ENCODE data around the gene CWH43.

CWH43 gene

GRCh38 chr4:48986654-48987164 lies 634 bp downstream of the CWH43 start:
- DNase-seq (ENCODE audit: low read depth) = no peak
- no peak overlapping the region for H3K4me3 ChIP-seq (ENCODE audit: low read depth, low read length)
- in situ Hi-C loops (cut with HindIII; ENCODE audit: low sequenced_read_pairs) = no loop called here
- no peak for TF ChIP-seq CTCF (IDR thresholded peaks at IDR 0.05; ENCODE audit: low read depth, low read length, missing control alignments)

- TF ChIP-seq CTCF (IDR thresholded peaks at IDR 0.05; ENCODE audit: low read depth, low read length, missing control alignments) = no peak
- in situ Hi-C loops (cut with HindIII; ENCODE audit: low sequenced_read_pairs) = no loop called here
- DNase-seq (ENCODE audit: low read depth) = no peak
- no peak overlapping the region for H3K4me3 ChIP-seq (ENCODE audit: low read depth, low read length)
Observed at GRCh38 chr4:48989461-48990203, 3.6 kb downstream of the CWH43 start.

GRCh38 chr4:48991357-48991756 lies 5.3 kb downstream of the CWH43 start:
- in situ Hi-C loops (cut with HindIII; ENCODE audit: low sequenced_read_pairs) = no loop called here
- no peak overlapping the region for H3K4me3 ChIP-seq (ENCODE audit: low read depth, low read length)
- DNase-seq (ENCODE audit: low read depth) = no peak
- no peak for TF ChIP-seq CTCF (IDR thresholded peaks at IDR 0.05; ENCODE audit: low read depth, low read length, missing control alignments)

- TF ChIP-seq CTCF (IDR thresholded peaks at IDR 0.05; ENCODE audit: low read depth, low read length, missing control alignments) = no peak
- no peak overlapping the region for H3K4me3 ChIP-seq (ENCODE audit: low read depth, low read length)
- in situ Hi-C loops (cut with HindIII; ENCODE audit: low sequenced_read_pairs) = no loop called here
- DNase-seq (ENCODE audit: low read depth) = no peak
Observed at GRCh38 chr4:48997962-48998361, 11.9 kb downstream of the CWH43 start.

GRCh38 chr4:48998440-48998839 lies 12.4 kb downstream of the CWH43 start:
- in situ Hi-C loops (cut with HindIII; ENCODE audit: low sequenced_read_pairs) = no loop called here
- no peak for DNase-seq (ENCODE audit: low read depth)
- no peak for TF ChIP-seq CTCF (IDR thresholded peaks at IDR 0.05; ENCODE audit: low read depth, low read length, missing control alignments)
- no peak overlapping the region for H3K4me3 ChIP-seq (ENCODE audit: low read depth, low read length)

- in situ Hi-C loops (cut with HindIII; ENCODE audit: low sequenced_read_pairs) = no loop called here
- no peak for DNase-seq (ENCODE audit: low read depth)
- TF ChIP-seq CTCF (IDR thresholded peaks at IDR 0.05; ENCODE audit: low read depth, low read length, missing control alignments) = no peak
- H3K4me3 ChIP-seq (ENCODE audit: low read depth, low read length) = no peak overlapping the region
Observed at GRCh38 chr4:49000806-49001205, 14.7 kb downstream of the CWH43 start.

Measured in astrocyte of the cerebellum (primary cell).